K562 treated with DMSO at 1 percent for 4 hours (cell line): ENCODE results near the gene ABCC4. TPM values are rescaled to one million over a fixed set of nuclear protein-coding genes. Genes with fewer than 3 reads are reported as not detected.

Experiments
- total RNA-seq: library from RNA; unstranded; fragments of 300-600 nt; gene quantifications from 2 replicates; pipeline ENCODE4 v1.2.3, GENCODE V29; 2022; ENCODE audit not compliant: insufficient read depth

The ABCC4 gene
- total RNA-seq = 11.7 and 18.0 TPM in 2 replicates

DNA sequence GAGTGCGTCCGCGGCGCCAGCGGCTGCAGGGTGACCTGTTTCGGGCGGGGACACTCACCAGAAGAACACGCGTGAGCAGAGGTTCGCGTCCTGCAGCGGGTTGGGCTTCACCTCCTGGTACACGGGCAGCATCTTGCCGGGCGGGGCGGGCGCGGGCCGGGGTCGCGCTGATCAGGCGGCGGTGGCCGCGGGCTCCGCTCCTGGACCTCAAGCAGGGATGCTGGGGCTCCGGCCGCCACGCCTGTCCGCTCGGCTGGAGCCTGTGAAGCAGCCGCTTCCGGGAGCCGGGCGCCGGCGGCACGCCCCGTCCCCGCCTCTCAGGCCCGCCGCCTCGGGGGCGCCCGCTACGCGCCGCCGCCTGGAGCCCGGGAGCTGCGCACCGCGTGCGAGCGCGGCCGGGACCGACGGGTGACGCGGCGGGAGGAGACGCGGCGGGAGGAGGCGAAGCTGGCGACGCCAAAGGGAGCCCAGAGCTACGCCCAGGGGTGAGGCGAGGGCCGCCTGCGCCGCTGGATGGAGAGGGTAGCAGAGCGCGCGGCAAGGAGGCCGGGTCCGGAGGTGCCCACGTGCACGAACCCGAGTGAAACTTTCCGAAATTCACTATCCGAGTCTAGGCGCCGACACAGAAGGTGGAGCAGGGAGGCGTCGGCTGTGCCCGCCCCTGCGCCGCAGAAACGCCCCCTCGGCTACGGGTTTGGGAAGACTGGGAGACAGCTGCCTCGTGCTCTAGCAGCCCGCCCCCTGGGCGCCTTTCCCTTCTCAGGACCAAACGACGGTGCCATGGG is at the start of gene ABCC4:
Gene ABCC4 (minus strand): TSS at position 269 of the 785 bp plus-strand sequence. CDS start 137 bp downstream, at position 132.

